IMR-90 (cell line): ENCODE results near the gene ANKRD33B. TPM values are rescaled to one million over a fixed set of nuclear protein-coding genes. Genes with fewer than 3 reads are reported as not detected.

Source experiments
- ATAC-seq: fragments of 200-7000 bp; cut with Tn5 transposase; 2 replicates; pipeline ENCODE4 v1.9.1; 2020; ENCODE audit warnings: low read depth, mild to moderate bottlenecking, moderate library complexity
- BruUV-seq: library from RNA; stranded (reverse); fragments of 400-500 nt; replicated peaks from 2 replicates; lab custom pipeline; 2021; lab: Mats Ljungman, UMichigan
- CTCF ChIA-PET: fragments of 300-600 bp; formaldehyde crosslinking; extraction: SDS; loops from one replicate; lab custom pipeline; 2021; ENCODE audit warnings: antibody characterized with exemption; lab: Yijun Ruan, JAX
- POLR2A ChIA-PET: fragments of 300-600 bp; sonication (Branson Sonifier 250); formaldehyde crosslinking; loops from one replicate; lab custom pipeline; 2022; ENCODE audit warnings: antibody characterized with exemption; ENCODE audit not compliant: unreplicated experiment; lab: Charles Lee
- DNase-seq: peaks from one replicate; pipeline ENCODE4 v3.0.0; 2013
- H2AFZ ChIP-seq: replicated peaks from 2 replicates; pipeline ENCODE3; 2013; ENCODE audit warnings: low read length, mild to moderate bottlenecking; ENCODE audit not compliant: poor library complexity
- H2AK5ac ChIP-seq: 2 replicates; pipeline ENCODE4 v1.6.1; 2013; ENCODE audit warnings: low read depth, low read length, inconsistent platforms
- H2AK9ac ChIP-seq: replicated peaks from 2 replicates; pipeline ENCODE3; 2013; ENCODE audit warnings: mild to moderate bottlenecking, low read depth, low read length, moderate library complexity; ENCODE audit not compliant: poor library complexity
- H2BK120ac ChIP-seq: 2 replicates; pipeline ENCODE4 v1.6.1; 2013; ENCODE audit warnings: low read depth, low read length, inconsistent platforms
- H2BK15ac ChIP-seq: 3 replicates; pipeline ENCODE4 v1.6.1; 2013; ENCODE audit warnings: low read depth, low read length, inconsistent platforms
- H2BK20ac ChIP-seq: 2 replicates; pipeline ENCODE4 v1.6.1; 2013; ENCODE audit warnings: low read depth, mild to moderate bottlenecking, inconsistent platforms, low read length, moderate library complexity
- H2BK5ac ChIP-seq: 2 replicates; pipeline ENCODE4 v1.6.1; 2013; ENCODE audit warnings: mild to moderate bottlenecking, low read depth, low read length, inconsistent platforms; ENCODE audit not compliant: poor library complexity, severe bottlenecking
- H3K14ac ChIP-seq: replicated peaks from 2 replicates; pipeline ENCODE4 v1.6.1; 2013; ENCODE audit warnings: low read depth, low read length, inconsistent platforms
- H3K18ac ChIP-seq: 2 replicates; pipeline ENCODE4 v1.6.1; 2013; ENCODE audit warnings: low read depth, low read length, control low read depth
- H3K23ac ChIP-seq: 2 replicates; pipeline ENCODE4 v1.6.1; 2013; ENCODE audit warnings: low read depth, low read length, inconsistent platforms
- H3K27ac ChIP-seq: 2 replicates; pipeline ENCODE4 v1.5.1; 2013; ENCODE audit warnings: mild to moderate bottlenecking, control low read depth, low read length; ENCODE audit not compliant: insufficient read depth
- H3K27me3 ChIP-seq: 2 replicates; pipeline ENCODE4 v1.6.1; 2013; ENCODE audit warnings: low read length; ENCODE audit not compliant: control insufficient read depth, insufficient read depth
- H3K36me3 ChIP-seq: 2 replicates; pipeline ENCODE4 v1.6.1; 2013; ENCODE audit warnings: low read length, mixed read lengths; ENCODE audit not compliant: control insufficient read depth, insufficient read depth
- H3K4ac ChIP-seq: 2 replicates; pipeline ENCODE4 v1.6.1; 2013; ENCODE audit warnings: low read depth, low read length, inconsistent platforms
- H3K4me1 ChIP-seq: 2 replicates; pipeline ENCODE4 v1.6.1; 2013; ENCODE audit warnings: low read length, mixed read lengths; ENCODE audit not compliant: control insufficient read depth, insufficient read depth
- H3K4me2 ChIP-seq: 2 replicates; pipeline ENCODE4 v1.6.1; 2013; ENCODE audit warnings: low read depth, mild to moderate bottlenecking, control low read depth, low read length, moderate library complexity
- H3K4me3 ChIP-seq: 2 replicates; pipeline ENCODE4 v1.5.1; 2013; ENCODE audit warnings: low read depth, mild to moderate bottlenecking, control low read depth, low read length, moderate library complexity; ENCODE audit not compliant: insufficient read depth
- H3K56ac ChIP-seq: 2 replicates; pipeline ENCODE4 v1.6.1; 2013; ENCODE audit warnings: low read length, inconsistent platforms; ENCODE audit not compliant: insufficient read depth; ENCODE audit errors: extremely low read depth
- H3K79me1 ChIP-seq, 2 experiments: 2 replicates each; pipeline ENCODE4 v1.6.1; 2013; ENCODE audit warnings: low read length in 2 of 2, inconsistent platforms in 1 of 2, low read depth in 1 of 2
- H3K9ac ChIP-seq: 2 replicates; pipeline ENCODE4 v1.6.1; 2013; ENCODE audit warnings: low read depth, low read length, control low read depth
- H3K9me1 ChIP-seq: 2 replicates; pipeline ENCODE4 v1.6.1; 2013; ENCODE audit warnings: low read length, inconsistent platforms; ENCODE audit not compliant: insufficient read depth
- H3K9me3 ChIP-seq: 2 replicates; pipeline ENCODE4 v1.6.1; 2013; ENCODE audit warnings: low read length; ENCODE audit not compliant: control insufficient read depth, insufficient read depth
- H4K20me1 ChIP-seq: 2 replicates; pipeline ENCODE4 v1.6.1; 2013; ENCODE audit warnings: low read length, inconsistent platforms; ENCODE audit not compliant: insufficient read depth
- H4K5ac ChIP-seq: 2 replicates; pipeline ENCODE4 v1.6.1; 2013; ENCODE audit warnings: mild to moderate bottlenecking, low read depth, low read length, control low read depth
- H4K8ac ChIP-seq, 2 experiments: 2 replicates each; pipeline ENCODE4 v1.6.1; 2013; ENCODE audit warnings: low read depth in 2 of 2, low read length in 2 of 2, control low read depth in 1 of 2, inconsistent platforms in 1 of 2
- H4K91ac ChIP-seq: 2 replicates; pipeline ENCODE4 v1.6.1; 2013; ENCODE audit warnings: low read depth, low read length, inconsistent platforms; ENCODE audit not compliant: insufficient read depth
- CHD1 ChIP-seq: IDR thresholded peaks from 2 replicates; pipeline ENCODE4 v1.6.1; 2012; ENCODE audit warnings: low read depth, low read length, improper control_type of control experiment
- FOS ChIP-seq: fragments of 150-350 bp; IDR thresholded peaks from 2 replicates; pipeline ENCODE4 v1.6.1; 2016; ENCODE audit warnings: low read depth, low read length
- POLR2A ChIP-seq: IDR thresholded peaks from 2 replicates; pipeline ENCODE4 v1.6.1; 2012; ENCODE audit warnings: mild to moderate bottlenecking, low read depth, low read length
- WGBS, 2 experiments: methylation state at CpG; one replicate each; pipeline versions ENCODE4 v1.1.5 to v1.1.7; 2013; ENCODE audit warnings: missing lambda C conversion rate in 2 of 2; ENCODE audit not compliant: insufficient read length in 1 of 2; ENCODE audit errors: extremely low coverage in 2 of 2; 5-methylcytosine and 5-hydroxymethylcytosine counted together
- dilution Hi-C: fragments of 300-500 bp; cut with HindIII; formaldehyde crosslinking; loops from one replicate; pipeline ENCODE4 v1.14.3; 2018; ENCODE audit warnings: low sequenced_read_pairs; ENCODE audit not compliant: unreplicated experiment
- in situ Hi-C: fragments of 300-500 bp; cut with MboI; formaldehyde crosslinking; loops from 3 replicates; pipeline ENCODE4 v1.14.3; 2019; ENCODE audit warnings: low sequenced_read_pairs, inconsistent platforms, mixed read lengths
- intact Hi-C: fragments of 100-400 bp; cut with micrococcal nuclease; formaldehyde crosslinking; loops from 2 replicates; pipeline ENCODE4 v1.10.0; 2022
- polyA plus RNA-seq, 3 experiments: library from polyadenylated mRNA; depleted of rRNA; stranded (reverse); fragments of >200 nt; gene quantifications; 2 replicates each; pipeline ENCODE4 v1.2.3, GENCODE V29; 2012; ENCODE audit warnings: low replicate concordance in 1 of 3
- total RNA-seq: library from RNA; depleted of rRNA; stranded (reverse); fragments of >200 nt; gene quantifications from 2 replicates; pipeline ENCODE4 v1.2.3, GENCODE V29; 2012

ANKRD33B gene
- total and polyA plus RNA-seq, 2 of the 4 experiments (the other 2 are of a cell fraction) = 2.5 to 3.3 TPM

DNA sequence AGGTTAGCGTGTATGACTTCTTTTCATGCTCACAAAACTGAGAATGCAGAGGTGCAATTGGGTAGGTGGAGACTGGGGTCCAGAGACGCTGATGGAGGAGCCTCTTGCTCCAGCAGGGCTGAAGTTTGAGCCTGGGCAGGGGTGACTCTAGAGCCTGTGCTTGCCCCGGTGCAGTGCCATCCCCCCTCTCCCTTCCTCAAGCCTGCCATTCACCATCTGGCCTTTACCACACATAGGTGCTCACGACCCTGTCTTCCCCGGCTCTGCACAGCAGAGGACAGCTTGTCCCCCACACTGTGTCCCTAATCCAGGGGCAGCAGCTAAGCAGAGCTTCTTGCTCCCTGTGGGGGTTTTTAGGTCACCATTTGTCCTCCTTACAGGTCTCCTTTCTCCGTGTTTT lies 110.7 kb downstream of the ANKRD33B start:
- H3K9me3 ChIP-seq = no peaks in the 10 kb centered on the region
- H3K4me1 ChIP-seq = no peaks in the 10 kb centered on the region
- H2AK9ac ChIP-seq = no peak overlapping the region
- no peak overlapping the region for H4K5ac ChIP-seq
- intact Hi-C loops = no loop called here
- dilution Hi-C loops = no loop called here
- H4K20me1 ChIP-seq = no peaks in the 10 kb centered on the region
- ATAC-seq = no peak
- ChIA-PET CTCF (interaction anchor here (0.6 kb wide), 1 partner anchor 221 kb away, joined by 3 read pairs; no protein-coding TSS in a partner anchor), POLR2A (no interaction called here)
- H3K27me3 ChIP-seq = peaks cover 2% of the 10 kb centered on the region
- H3K4me2 ChIP-seq = no peak overlapping the region
- H3K9ac ChIP-seq = no peak overlapping the region
- H2BK15ac ChIP-seq = no peak overlapping the region
- no peak overlapping the region for H3K4me3 ChIP-seq
- no peak overlapping the region for H2BK20ac ChIP-seq
- H4K8ac ChIP-seq = no peak overlapping the region
- H3K18ac ChIP-seq = no peak overlapping the region
- BruUV-seq = no TSS peak
- no peak overlapping the region for H4K91ac ChIP-seq
- peaks cover 5% of the 10 kb centered on the region; the same call in 1 of the 2 replicates for H3K9me1 ChIP-seq
- in situ Hi-C loops = no loop called here
- WGBS, 2 experiments = 0% methylated on average over 1 of the region's 6 CpGs; no CpG with 5 or more reads in 1 of the 2 experiments
- peaks cover 0 to 2% of the 10 kb centered on the region in 2 experiments; a peak in 1 of 4 replicates for H3K79me1 ChIP-seq
- no peak overlapping the region for H2BK120ac ChIP-seq
- H2BK5ac ChIP-seq = no peak overlapping the region
- no peak for DNase-seq
- peaks cover 20% of the 10 kb centered on the region for H3K36me3 ChIP-seq
- H3K14ac ChIP-seq = no peak overlapping the region
- no peak overlapping the region for H2AFZ ChIP-seq
- no peak overlapping the region for H3K23ac ChIP-seq
- no peak overlapping the region for H3K27ac ChIP-seq
- no peak overlapping the region for H3K4ac ChIP-seq
- no peak overlapping the region for H2AK5ac ChIP-seq
- no peak overlapping the region for H3K56ac ChIP-seq
- TF ChIP-seq POLR2A (no peak), FOS (no peak), CHD1 (no peak)
